Measurements from ENCODE around the gene ARL13A.
"Not testable (repeated sequence)": the region's sequence is repeated elsewhere in the genome, so short reads cannot be mapped to it uniquely, and the experiment has no call there.

Gene ARL13A

DNA sequence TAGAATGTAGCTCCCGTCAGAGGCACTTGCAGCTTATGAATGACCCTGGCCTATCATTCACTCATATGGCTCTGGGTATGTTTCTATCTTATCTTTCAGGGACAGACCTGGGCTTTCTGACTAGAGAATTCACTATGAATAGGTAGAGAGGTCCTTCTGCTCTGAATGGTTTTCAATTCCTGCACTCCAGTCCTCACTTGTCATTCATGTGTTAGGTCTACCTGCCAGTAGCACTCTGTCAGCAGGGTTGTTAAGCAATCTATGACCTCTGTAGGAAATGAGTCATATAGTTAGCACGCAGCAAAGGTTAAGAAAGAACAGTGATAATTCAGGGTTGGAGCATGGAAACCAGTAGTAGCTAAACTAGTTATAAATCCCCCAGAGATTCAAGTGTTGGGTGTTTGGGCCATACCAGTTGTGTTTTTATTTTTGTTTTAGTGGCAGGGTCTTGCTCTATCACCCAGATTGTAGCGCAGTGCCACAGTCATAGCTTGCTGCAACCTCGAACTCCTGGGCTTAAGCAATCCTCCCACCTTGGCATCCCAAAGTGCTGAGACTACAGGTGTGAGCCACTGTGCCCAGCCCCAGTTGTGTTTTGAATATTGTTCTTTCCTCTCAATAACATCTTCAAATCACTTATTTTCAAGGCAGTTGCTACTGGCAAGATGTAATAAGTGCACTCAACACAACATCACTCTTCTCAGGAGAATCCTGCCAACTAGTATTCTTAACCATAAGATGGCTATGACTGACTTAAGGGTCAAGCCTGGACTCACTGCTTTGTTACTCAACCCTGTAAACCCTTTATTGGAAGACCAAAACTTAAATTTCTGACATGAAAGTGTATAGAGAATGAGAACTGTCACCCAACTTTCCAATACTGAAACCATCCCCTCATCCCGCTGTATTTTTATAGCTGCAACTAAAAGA lies 25.1 kb downstream of the ARL13A start:
- DNase-seq: no peak

DNA sequence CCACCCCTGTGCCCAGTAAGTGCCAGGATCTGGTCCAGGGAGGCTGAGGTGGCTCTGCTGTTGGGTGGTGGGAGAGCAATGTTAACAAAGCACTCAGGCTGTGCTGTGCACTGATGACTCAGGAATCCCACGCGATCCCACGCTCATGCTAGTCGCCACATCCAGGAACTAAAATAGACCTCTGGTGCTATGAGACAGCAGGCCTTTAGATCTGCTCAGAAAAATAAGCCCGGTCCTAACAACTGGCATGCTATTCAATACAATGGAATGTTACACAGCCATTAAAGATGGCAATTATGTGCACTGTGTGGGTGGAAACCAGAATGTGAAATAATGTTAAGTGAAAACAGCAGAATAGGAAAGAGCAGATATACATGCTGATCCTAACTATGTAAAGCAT lies 26.0 kb downstream of the ARL13A start:
- no peak for DNase-seq

DNA sequence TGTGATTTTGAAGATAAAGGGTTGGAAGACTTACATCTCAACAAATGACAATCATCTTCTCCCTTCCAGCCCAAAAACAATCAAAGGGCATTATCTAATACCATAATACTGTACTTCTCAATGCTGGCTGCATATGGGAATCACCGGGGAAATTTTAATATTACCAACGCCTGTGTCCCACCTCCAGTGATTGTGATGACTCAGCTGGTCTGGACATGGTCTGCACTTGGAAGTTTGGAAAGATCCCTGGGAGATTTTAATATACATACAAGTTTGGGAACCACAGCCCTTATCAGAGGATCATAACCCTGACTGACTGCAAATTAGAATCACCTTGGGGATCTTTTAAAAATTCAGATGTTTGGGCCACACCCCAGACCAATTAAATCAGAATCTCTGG lies 29.9 kb downstream of the ARL13A start:
- DNase-seq: no peak

DNA sequence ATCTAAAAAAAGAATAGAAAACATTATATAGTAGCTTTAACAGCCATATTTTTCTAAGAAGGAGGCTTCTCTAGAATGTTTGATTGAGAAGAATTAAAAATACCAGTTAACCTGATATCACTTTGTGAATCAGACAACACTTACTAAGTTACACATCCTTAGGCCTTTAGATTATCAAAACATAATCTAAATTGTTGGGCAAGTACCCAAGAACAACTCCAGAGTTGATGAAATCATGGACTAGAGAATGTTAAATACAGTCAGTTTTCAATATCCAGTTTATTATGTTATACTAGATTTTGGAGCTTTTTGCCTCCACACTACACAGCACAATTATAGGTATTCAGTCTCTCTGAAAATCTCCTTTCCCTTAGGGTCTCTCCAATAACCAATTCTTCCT lies 39.6 kb downstream of the ARL13A start:
- no peak for DNase-seq

DNA sequence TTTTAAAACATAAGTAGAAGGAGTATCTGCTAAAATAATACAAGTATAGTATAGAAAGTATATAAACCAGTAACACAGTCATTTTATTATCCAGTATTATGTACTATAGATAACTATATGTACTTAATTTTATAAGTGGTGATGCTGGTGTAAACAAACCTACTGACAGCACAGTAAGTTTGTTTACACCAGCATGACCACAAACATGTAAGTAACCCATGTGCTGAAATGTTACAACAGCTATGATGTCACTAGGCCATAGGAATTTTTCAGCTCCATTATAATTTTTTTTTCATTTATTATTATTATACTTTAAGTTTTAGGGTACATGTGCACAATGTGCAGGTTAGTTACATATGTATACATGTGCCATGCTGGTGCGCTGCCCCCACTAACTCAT lies 42.5 kb downstream of the ARL13A start:
- not testable (repeated sequence) for DNase-seq

DNA sequence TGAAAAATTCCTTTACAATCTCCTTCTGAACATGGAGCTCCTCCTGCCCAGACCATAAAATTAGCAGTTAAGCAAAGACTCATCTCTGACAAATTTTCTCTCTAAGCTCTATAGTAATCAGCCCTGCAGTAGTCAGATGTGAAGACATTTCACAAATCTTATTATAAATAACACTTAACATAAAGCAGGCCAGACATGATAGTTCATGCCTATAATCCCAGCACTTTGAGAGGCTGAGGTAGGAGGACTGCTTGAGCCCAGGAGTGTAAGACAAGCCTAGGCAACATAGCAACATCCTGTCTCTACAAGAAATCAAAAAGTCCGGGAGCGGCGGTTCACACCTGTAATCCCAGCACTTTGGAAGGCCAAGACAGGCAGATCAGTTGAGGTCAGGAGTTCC lies 52.5 kb downstream of the ARL13A start:
- DNase-seq: no peak

DNA sequence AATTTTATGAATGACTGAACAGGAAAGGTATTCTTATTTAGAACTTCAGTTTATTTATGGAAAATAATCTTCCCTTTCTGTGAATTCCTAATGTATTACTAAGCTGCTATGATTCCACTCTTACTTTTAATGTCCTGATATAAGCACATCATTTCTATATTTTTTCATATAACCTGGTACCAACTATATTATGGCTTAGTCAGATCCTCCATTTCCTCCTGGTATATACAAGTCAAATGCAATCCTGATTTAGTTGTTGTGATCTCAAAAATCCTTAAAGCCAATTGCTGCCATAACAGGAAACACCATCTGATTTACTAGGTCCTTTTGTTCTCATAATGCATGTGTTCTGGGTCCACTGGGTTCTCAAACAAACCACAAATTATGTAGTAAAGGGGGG lies 55.6 kb downstream of the ARL13A start:
- DNase-seq: no peak

DNA sequence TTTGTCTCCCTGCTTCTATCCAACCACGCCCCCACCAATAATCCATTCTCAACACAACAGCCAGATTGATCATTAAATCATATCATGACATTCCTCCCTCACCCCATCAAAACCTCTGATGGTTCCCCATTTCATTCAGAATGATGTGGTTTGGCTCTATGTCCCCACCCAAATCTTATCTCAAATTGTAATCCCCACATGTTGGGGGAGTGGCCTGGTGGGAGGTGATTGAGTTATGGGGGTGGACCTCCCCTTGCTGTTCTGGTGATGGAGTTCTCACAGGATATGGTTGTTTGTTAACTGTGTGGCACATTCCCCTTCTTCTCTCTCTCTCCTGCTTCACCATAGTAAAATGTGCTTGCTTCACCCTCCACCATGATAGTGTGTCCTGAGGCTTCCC lies 59.1 kb downstream of the ARL13A start:
- DNase-seq: no peak

DNA sequence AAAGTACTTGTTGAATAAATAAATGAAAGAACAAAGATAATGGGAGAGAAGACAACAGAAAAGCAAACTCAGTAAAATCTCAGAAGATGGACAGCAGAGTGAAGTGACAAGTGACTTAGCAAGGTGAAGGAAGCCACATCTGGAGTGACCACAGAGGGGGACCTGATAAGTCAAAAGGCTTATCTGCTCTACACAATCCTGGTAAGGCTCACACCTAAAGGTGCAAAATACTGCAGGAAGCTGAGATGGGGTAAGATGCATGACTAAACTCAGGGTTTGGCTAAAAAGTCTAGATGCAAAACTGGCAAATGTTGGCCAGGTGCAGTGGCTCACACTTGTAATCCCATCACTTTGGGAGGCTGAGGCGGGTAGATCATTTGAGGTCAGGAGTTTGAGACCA lies 60.2 kb downstream of the ARL13A start:
- DNase-seq: no peak

DNA sequence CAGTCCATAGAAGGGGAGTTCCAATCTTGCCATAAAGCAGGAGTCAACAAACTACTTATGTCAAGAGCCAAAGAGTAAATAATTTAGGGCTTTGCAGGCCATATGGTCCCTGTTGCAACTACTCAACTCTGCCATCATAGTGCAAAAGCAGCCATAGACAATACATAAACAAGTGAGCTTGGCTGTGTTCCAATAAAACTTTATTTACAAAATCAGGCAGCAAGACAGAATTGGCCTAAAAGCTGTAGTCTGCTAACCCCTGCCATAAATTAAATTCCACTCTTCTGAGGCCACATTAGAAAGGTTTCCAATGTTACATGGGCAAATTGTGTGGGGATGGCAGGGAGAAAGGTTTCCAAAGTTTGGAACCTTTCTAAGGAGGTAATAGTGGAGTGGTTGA lies 67.7 kb downstream of the ARL13A start:
- DNase-seq: no peak

DNA sequence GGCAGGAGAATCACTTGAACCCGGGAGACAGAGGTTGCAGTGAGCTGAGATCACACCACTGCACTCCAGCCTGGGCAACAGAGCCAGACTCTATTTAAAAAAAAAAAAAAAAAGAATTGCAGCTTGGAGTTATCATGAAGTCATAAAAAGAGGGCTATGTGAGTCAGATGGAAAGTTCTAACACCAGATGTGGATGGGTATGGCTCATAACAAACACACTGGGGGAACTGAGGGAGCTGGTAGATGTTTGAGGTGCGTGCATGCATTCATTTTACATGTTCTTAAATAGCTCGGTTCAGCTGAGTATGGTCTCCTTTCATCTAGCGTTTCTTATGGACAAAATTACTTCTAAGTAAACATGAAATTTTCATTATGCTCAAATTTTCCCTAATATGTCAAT lies 70.7 kb downstream of the ARL13A start:
- DNase-seq: no peak
